ENCODE results near the gene DNAJC11. TPM values are rescaled to one million over a fixed set of nuclear protein-coding genes. Genes with fewer than 3 reads are reported as not detected.

DNAJC11 gene
- polyA plus RNA-seq, 4 donors, result 37.8 to 52.6 (median 40.3) TPM

- H3K36me3 ChIP-seq (ENCODE audit: control insufficient read depth in 3 of 3, insufficient read depth in 2 of 3, low read depth in 1 of 3, low read length in 3 of 3), result peaks cover 10 to 94% (median 11%) of the 10 kb centered on the region in 3 donors
Observed at GRCh38 chr1:6593810-6594209, 107.8 kb downstream of the DNAJC11 start.

DNA sequence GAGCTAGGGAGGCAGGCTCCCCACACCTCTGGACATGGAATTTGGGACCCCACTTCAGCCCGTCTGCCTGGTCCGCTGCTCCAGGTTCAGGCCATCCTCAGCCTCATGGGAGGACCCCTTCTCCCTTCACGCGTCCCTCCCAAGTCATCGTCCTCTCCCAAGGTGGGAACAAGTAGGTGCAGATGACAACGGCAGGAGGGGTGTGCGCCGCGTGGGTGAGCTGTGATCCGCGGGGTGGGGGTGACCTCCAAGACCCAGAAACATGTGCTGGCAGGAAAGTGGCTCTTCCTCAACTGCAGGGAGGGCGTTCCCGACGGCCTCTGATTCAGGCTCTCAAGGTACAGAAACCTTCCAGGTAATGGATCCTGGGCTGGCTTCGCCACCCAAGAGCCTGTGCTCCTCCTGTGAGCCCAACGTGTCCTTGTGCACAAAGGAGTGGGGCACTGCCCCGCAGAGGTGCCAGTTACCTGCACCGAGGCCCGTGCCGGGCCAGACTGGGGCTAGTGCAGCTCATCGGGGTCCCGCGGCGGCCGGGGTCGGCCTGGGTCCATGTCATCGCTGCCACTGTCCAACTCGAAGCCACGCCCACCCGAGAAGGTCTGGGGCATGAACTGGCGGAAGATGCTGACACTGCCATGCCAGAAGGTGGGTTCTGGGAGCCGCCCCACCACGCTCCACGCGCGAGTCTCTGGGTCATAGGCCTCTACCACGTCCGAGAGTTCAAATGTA, 108.6 kb downstream of the DNAJC11 start:
- H3K36me3 ChIP-seq (ENCODE audit: control insufficient read depth in 3 of 3, insufficient read depth in 2 of 3, low read depth in 1 of 3, low read length in 3 of 3), result peaks cover 9 to 97% (median 13%) of the 10 kb centered on the region in 3 donors
- H3K27me3 ChIP-seq (ENCODE audit: control insufficient read depth in 3 of 3, insufficient read depth in 3 of 3, low read length in 3 of 3), result no peaks in the 10 kb centered on the region
- H3K9me3 ChIP-seq (ENCODE audit: control insufficient read depth in 2 of 2, insufficient read depth in 1 of 2, low read depth in 1 of 2, low read length in 1 of 2), result no peaks in the 10 kb centered on the region
- WGBS, 3 donors, result 92 to 93% (median 92%) methylated on average over 37 to 38 of the region's 38 CpGs
- H3K4me3 ChIP-seq (ENCODE audit: low read depth in 1 of 3, low read length in 3 of 3), result no peak overlapping the region
- no peak overlapping the region for H3K27ac ChIP-seq (ENCODE audit: low read depth in 1 of 3, low read length in 2 of 3)
- no peak for FAIRE-seq
- no peak for DNase-seq
- no peaks in the 10 kb centered on the region for H3K4me1 ChIP-seq (ENCODE audit: control insufficient read depth in 3 of 3, insufficient read depth in 2 of 3, low read depth in 1 of 3, low read length in 2 of 3)

More at GRCh38 chr1:6593810-6594209, 107.8 kb downstream of the DNAJC11 start:
- no peak overlapping the region for H3K4me3 ChIP-seq (ENCODE audit: low read depth in 1 of 3, low read length in 3 of 3)
- FAIRE-seq, result no peak
- H3K4me1 ChIP-seq (ENCODE audit: control insufficient read depth in 3 of 3, insufficient read depth in 2 of 3, low read depth in 1 of 3, low read length in 2 of 3), result no peaks in the 10 kb centered on the region
- no peaks in the 10 kb centered on the region for H3K9me3 ChIP-seq (ENCODE audit: control insufficient read depth in 2 of 2, insufficient read depth in 1 of 2, low read depth in 1 of 2, low read length in 1 of 2)
- H3K27me3 ChIP-seq (ENCODE audit: control insufficient read depth in 3 of 3, insufficient read depth in 3 of 3, low read length in 3 of 3), result no peaks in the 10 kb centered on the region
- WGBS, 3 donors, result 96 to 97% (median 96%) methylated on average over 15 of the region's 15 CpGs
- DNase-seq, result no peak
- H3K27ac ChIP-seq (ENCODE audit: low read depth in 1 of 3, low read length in 2 of 3), result no peak overlapping the region

DNA sequence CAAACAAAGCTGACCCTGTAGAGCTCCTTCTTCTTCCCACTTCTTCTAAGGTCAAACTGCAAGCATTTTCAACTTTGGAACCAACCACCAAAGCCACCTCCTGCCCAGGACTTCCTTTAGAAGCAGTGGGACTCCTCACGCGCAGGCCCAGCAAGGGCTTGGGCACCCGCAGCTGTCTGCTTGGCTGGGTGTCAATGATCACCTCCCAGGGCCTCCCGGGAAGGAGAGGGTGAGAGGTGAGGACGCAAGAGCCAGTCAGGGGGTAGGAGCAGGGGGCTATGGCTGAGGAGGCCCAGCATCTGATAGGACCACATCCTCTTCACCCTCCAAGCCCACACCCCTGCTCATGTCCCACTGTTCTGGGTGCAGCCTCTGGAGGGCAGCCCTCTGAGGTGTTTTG, 109.2 kb downstream of the DNAJC11 start:
- Histone ChIP-seq H3K27me3 (ENCODE audit: control insufficient read depth in 3 of 3, insufficient read depth in 3 of 3, low read length in 3 of 3) (no peaks in the 10 kb centered on the region), H3K4me3 (ENCODE audit: low read depth in 1 of 3, low read length in 3 of 3) (no peak overlapping the region), H3K27ac (ENCODE audit: low read depth in 1 of 3, low read length in 2 of 3) (no peak overlapping the region), H3K4me1 (ENCODE audit: control insufficient read depth in 3 of 3, insufficient read depth in 2 of 3, low read depth in 1 of 3, low read length in 2 of 3) (no peaks in the 10 kb centered on the region), H3K36me3 (ENCODE audit: control insufficient read depth in 3 of 3, insufficient read depth in 2 of 3, low read depth in 1 of 3, low read length in 3 of 3) (peaks cover 4 to 97% (median 13%) of the 10 kb centered on the region in 3 donors), H3K9me3 (ENCODE audit: control insufficient read depth in 2 of 2, insufficient read depth in 1 of 2, low read depth in 1 of 2, low read length in 1 of 2) (no peaks in the 10 kb centered on the region)
- DNase-seq (no peak), FAIRE-seq (no peak)
- 42 to 47% (median 43%) methylated on average over 5 of the region's 5 CpGs for WGBS, 3 donors

DNA sequence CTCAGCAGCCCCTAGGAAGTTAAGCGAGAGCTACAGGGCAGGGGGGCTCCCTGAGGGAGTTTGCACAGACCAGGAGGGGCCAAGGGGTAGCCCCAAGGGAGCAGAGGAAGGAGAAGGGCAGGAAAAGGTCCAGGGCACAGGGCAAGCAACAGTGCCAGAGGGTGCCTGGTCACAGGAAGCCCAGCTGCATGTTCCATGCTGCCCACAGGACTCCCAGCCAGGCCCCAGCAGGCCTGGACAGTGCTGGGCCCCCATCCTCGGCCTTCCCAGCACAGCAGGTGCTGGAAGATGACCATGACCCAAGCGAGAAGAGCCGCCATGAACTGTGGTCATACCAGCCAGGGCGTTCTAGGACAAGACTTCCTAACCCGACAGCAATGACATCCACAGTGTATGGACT, 110.0 kb downstream of the DNAJC11 start:
- H3K36me3 ChIP-seq (ENCODE audit: control insufficient read depth in 3 of 3, insufficient read depth in 2 of 3, low read depth in 1 of 3, low read length in 3 of 3), result peaks cover 4 to 97% (median 11%) of the 10 kb centered on the region in 3 donors
- FAIRE-seq, result no peak
- DNase-seq, result no peak
- H3K27ac ChIP-seq (ENCODE audit: low read depth in 1 of 3, low read length in 2 of 3), result no peak overlapping the region
- WGBS, 3 donors, result 85 to 97% (median 88%) methylated on average over 6 of the region's 6 CpGs
- H3K27me3 ChIP-seq (ENCODE audit: control insufficient read depth in 3 of 3, insufficient read depth in 3 of 3, low read length in 3 of 3), result no peaks in the 10 kb centered on the region
- no peaks in the 10 kb centered on the region for H3K9me3 ChIP-seq (ENCODE audit: control insufficient read depth in 2 of 2, insufficient read depth in 1 of 2, low read depth in 1 of 2, low read length in 1 of 2)
- no peaks in the 10 kb centered on the region for H3K4me1 ChIP-seq (ENCODE audit: control insufficient read depth in 3 of 3, insufficient read depth in 2 of 3, low read depth in 1 of 3, low read length in 2 of 3)
- no peak overlapping the region for H3K4me3 ChIP-seq (ENCODE audit: low read depth in 1 of 3, low read length in 3 of 3)

- no peak for FAIRE-seq
- H3K27me3 ChIP-seq (ENCODE audit: control insufficient read depth in 3 of 3, insufficient read depth in 3 of 3, low read length in 3 of 3), result no peaks in the 10 kb centered on the region
- WGBS, 3 donors, result 75 to 86% (median 83%) methylated on average over 13 of the region's 13 CpGs
- no peaks in the 10 kb centered on the region for H3K9me3 ChIP-seq (ENCODE audit: control insufficient read depth in 2 of 2, insufficient read depth in 1 of 2, low read depth in 1 of 2, low read length in 1 of 2)
- no peak overlapping the region for H3K27ac ChIP-seq (ENCODE audit: low read depth in 1 of 3, low read length in 2 of 3)
- peaks cover 4 to 96% (median 10%) of the 10 kb centered on the region in 3 donors for H3K36me3 ChIP-seq (ENCODE audit: control insufficient read depth in 3 of 3, insufficient read depth in 2 of 3, low read depth in 1 of 3, low read length in 3 of 3)
- no peak overlapping the region for H3K4me3 ChIP-seq (ENCODE audit: low read depth in 1 of 3, low read length in 3 of 3)
- DNase-seq, result no peak
- H3K4me1 ChIP-seq (ENCODE audit: control insufficient read depth in 3 of 3, insufficient read depth in 2 of 3, low read depth in 1 of 3, low read length in 2 of 3), result no peaks in the 10 kb centered on the region
Observed at GRCh38 chr1:6591222-6591621, 110.4 kb downstream of the DNAJC11 start.

GRCh38 chr1:6590046-6590445, 111.6 kb downstream of the DNAJC11 start:
- no peak for FAIRE-seq
- DNase-seq, result no peak
- no peak overlapping the region for H3K27ac ChIP-seq (ENCODE audit: low read depth in 1 of 3, low read length in 2 of 3)
- no peaks in the 10 kb centered on the region for H3K4me1 ChIP-seq (ENCODE audit: control insufficient read depth in 3 of 3, insufficient read depth in 2 of 3, low read depth in 1 of 3, low read length in 2 of 3)
- H3K27me3 ChIP-seq (ENCODE audit: control insufficient read depth in 3 of 3, insufficient read depth in 3 of 3, low read length in 3 of 3), result no peaks in the 10 kb centered on the region
- H3K36me3 ChIP-seq (ENCODE audit: control insufficient read depth in 3 of 3, insufficient read depth in 2 of 3, low read depth in 1 of 3, low read length in 3 of 3), result peaks cover 4 to 94% (median 10%) of the 10 kb centered on the region in 3 donors
- H3K4me3 ChIP-seq (ENCODE audit: low read depth in 1 of 3, low read length in 3 of 3), result no peak overlapping the region
- no peaks in the 10 kb centered on the region for H3K9me3 ChIP-seq (ENCODE audit: control insufficient read depth in 2 of 2, insufficient read depth in 1 of 2, low read depth in 1 of 2, low read length in 1 of 2)
- 80 to 85% (median 83%) methylated on average over 7 of the region's 7 CpGs for WGBS, 3 donors

DNA sequence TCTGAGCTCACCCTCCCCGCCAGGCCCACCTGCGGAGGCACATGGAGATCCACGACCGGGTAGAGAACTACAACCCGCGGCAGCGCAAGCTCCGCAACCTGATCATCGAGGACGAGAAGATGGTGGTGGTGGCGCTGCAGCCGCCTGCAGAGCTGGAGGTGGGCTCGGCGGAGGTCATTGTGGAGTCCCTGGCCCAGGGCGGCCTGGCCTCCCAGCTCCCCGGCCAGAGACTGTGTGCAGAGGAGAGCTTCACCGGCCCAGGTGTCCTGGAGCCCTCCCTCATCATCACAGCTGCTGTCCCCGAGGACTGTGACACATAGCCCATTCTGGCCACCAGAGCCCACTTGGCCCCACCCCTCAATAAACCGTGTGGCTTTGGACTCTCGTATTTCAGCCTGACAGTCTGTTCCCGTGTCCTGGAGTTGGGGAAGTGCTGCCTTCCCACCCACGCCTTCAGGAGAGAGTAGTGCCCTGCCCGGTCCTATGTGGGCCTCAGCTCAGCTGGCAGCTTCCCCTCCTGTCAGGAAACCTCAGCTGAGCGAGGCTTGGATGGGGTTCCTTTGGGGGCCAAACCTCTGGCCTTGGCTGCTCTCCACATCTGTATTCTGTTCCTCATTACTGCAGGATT, 112.6 kb downstream of the DNAJC11 start:
- Histone ChIP-seq H3K9me3 (ENCODE audit: control insufficient read depth in 2 of 2, insufficient read depth in 1 of 2, low read depth in 1 of 2, low read length in 1 of 2) (no peaks in the 10 kb centered on the region), H3K36me3 (ENCODE audit: control insufficient read depth in 3 of 3, insufficient read depth in 2 of 3, low read depth in 1 of 3, low read length in 3 of 3) (peaks cover 4 to 95% (median 10%) of the 10 kb centered on the region in 3 donors), H3K27me3 (ENCODE audit: control insufficient read depth in 3 of 3, insufficient read depth in 3 of 3, low read length in 3 of 3) (no peaks in the 10 kb centered on the region), H3K27ac (ENCODE audit: low read depth in 1 of 3, low read length in 2 of 3) (no peak overlapping the region), H3K4me3 (ENCODE audit: low read depth in 1 of 3, low read length in 3 of 3) (no peak overlapping the region), H3K4me1 (ENCODE audit: control insufficient read depth in 3 of 3, insufficient read depth in 2 of 3, low read depth in 1 of 3, low read length in 2 of 3) (no peaks in the 10 kb centered on the region)
- DNase-seq (no peak), FAIRE-seq (no peak)
- WGBS, 3 donors, result 82 to 90% (median 88%) methylated on average over 24 of the region's 24 CpGs

GRCh38 chr1:6588128-6588892, 113.3 kb downstream of the DNAJC11 start:
- Histone ChIP-seq H3K4me3 (ENCODE audit: low read depth in 1 of 3, low read length in 3 of 3) (no peak overlapping the region), H3K27ac (ENCODE audit: low read depth in 1 of 3, low read length in 2 of 3) (no peak overlapping the region), H3K9me3 (ENCODE audit: control insufficient read depth in 2 of 2, insufficient read depth in 1 of 2, low read depth in 1 of 2, low read length in 1 of 2) (no peaks in the 10 kb centered on the region), H3K27me3 (ENCODE audit: control insufficient read depth in 3 of 3, insufficient read depth in 3 of 3, low read length in 3 of 3) (no peaks in the 10 kb centered on the region), H3K36me3 (ENCODE audit: control insufficient read depth in 3 of 3, insufficient read depth in 2 of 3, low read depth in 1 of 3, low read length in 3 of 3) (peaks cover 2 to 90% (median 10%) of the 10 kb centered on the region in 3 donors), H3K4me1 (ENCODE audit: control insufficient read depth in 3 of 3, insufficient read depth in 2 of 3, low read depth in 1 of 3, low read length in 2 of 3) (no peaks in the 10 kb centered on the region)
- WGBS, 3 donors, result 66 to 82% (median 66%) methylated on average over 25 of the region's 25 CpGs
- FAIRE-seq (no peak), DNase-seq (peak in 1 of 2 donors; percentile 22)

Data from small intestine (tissue), 7 donors.